ENCODE measurements around the gene CD300LD.
A peak's percentile ranks its signal among the peaks of the same experiment; 100 is the strongest.

Gene CD300LD

DNA sequence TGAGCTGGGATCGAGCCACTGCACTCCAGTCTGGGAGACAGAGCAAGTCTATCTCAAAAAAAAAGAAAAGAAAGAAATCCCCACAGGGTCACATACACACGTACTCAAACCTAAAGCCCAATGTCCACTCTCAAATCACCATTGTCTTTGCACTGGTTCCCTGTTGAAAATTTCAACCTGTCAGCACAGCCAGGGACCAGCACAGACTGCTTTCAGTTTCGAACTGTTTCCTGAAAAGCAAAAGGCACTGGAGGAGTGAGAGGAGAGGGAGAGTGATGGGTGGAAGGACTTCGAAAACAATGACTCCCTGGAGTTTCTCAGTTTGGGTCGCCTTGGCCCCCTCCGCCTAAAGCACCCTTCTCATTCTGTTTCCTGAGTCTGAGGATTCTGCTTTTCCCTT, 37.2 kb downstream of the CD300LD start:
- H3K9me3 ChIP-seq (ENCODE audit: control insufficient read depth in 1 of 2, low read length in 2 of 2), result no peaks in the 10 kb centered on the region
- H3K27me3 ChIP-seq (ENCODE audit: low read depth, low read length), result no peaks in the 10 kb centered on the region
- H3K4me3 ChIP-seq (ENCODE audit: low read depth in 1 of 2, low read length in 2 of 2), result no peak overlapping the region
- no peaks in the 10 kb centered on the region for H3K36me3 ChIP-seq (ENCODE audit: control insufficient read depth in 1 of 2, insufficient read depth in 2 of 2, low read length in 2 of 2)
- H3K4me1 ChIP-seq (ENCODE audit: control insufficient read depth in 1 of 2, insufficient read depth in 2 of 2, low read length in 2 of 2), result no peaks in the 10 kb centered on the region
- H3K27ac ChIP-seq (ENCODE audit: low read length), result no peak overlapping the region

DNA sequence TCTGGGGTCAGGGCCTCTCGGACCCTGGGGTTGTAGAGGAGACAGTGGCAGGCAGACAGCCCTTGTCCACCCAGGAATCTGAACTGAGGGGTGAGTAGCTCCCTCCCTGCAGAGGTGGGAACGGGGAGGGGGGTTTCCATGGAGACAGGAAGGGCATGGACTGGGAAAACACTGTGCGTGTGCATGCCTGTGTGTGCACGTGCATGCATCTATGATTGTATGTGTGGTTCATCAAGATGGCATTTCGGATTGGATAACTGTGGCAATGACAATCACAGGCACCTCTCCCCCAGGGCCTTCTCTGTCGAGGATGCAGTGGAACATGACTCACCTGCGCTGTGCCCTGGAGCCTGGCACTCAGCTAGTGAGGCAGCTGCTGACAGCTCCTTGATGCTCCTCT, 40.0 kb downstream of the CD300LD start:
- Histone ChIP-seq H3K36me3 (ENCODE audit: control insufficient read depth in 1 of 2, insufficient read depth in 2 of 2, low read length in 2 of 2) (no peaks in the 10 kb centered on the region), H3K27ac (ENCODE audit: low read length) (no peak overlapping the region), H3K4me1 (ENCODE audit: control insufficient read depth in 1 of 2, insufficient read depth in 2 of 2, low read length in 2 of 2) (no peaks in the 10 kb centered on the region), H3K4me3 (ENCODE audit: low read depth in 1 of 2, low read length in 2 of 2) (no peak overlapping the region), H3K27me3 (ENCODE audit: low read depth, low read length) (no peaks in the 10 kb centered on the region), H3K9me3 (ENCODE audit: control insufficient read depth in 1 of 2, low read length in 2 of 2) (no peaks in the 10 kb centered on the region)

DNA sequence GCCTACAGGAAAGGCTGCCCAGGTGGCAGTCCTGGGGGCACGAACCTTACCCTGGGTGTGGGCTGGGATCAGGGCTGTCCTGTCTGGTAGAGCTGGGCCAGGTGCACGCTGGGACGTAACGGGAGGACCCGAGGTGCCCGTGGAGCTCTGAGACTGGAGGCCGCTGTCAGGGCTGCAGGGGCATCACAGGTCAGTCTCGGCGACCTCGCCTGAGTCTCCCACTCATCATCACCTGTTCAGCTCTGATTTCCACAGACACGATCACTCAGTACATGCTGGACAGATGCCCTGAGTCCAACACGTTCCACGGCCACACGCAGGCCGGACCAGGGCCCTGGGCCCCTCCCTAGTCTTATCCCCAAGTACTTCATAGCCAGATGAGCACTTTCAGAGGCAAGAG, 41.5 kb downstream of the CD300LD start:
- H3K36me3 ChIP-seq (ENCODE audit: control insufficient read depth in 1 of 2, insufficient read depth in 2 of 2, low read length in 2 of 2), result no peaks in the 10 kb centered on the region
- H3K4me1 ChIP-seq (ENCODE audit: control insufficient read depth in 1 of 2, insufficient read depth in 2 of 2, low read length in 2 of 2), result no peaks in the 10 kb centered on the region
- H3K27ac ChIP-seq (ENCODE audit: low read length), result no peak overlapping the region
- no peaks in the 10 kb centered on the region for H3K27me3 ChIP-seq (ENCODE audit: low read depth, low read length)
- no peaks in the 10 kb centered on the region for H3K9me3 ChIP-seq (ENCODE audit: control insufficient read depth in 1 of 2, low read length in 2 of 2)
- no peak overlapping the region for H3K4me3 ChIP-seq (ENCODE audit: low read depth in 1 of 2, low read length in 2 of 2)

DNA sequence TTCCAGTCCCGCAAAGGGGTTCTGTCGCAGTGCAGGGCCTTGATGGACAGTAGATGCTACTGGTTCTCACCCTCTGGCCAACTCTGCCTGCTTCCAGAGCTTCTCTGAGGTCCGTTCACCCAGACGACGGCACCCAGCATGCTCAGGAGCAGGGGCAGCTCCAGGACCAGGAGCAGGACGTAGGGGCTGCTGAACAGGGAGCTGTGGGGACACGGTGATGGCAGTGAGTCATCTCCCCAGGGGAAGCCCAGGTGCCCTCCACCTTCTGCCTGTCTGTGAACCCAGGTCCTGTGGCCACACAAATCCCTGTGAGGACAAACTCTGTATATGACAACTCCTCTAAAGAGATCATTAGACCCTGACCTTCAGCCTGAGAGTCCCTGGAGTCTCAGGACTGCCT, 42.7 kb downstream of the CD300LD start:
- no peaks in the 10 kb centered on the region for H3K27me3 ChIP-seq (ENCODE audit: low read depth, low read length)
- H3K4me1 ChIP-seq (ENCODE audit: control insufficient read depth in 1 of 2, insufficient read depth in 2 of 2, low read length in 2 of 2), result no peaks in the 10 kb centered on the region
- no peaks in the 10 kb centered on the region for H3K9me3 ChIP-seq (ENCODE audit: control insufficient read depth in 1 of 2, low read length in 2 of 2)
- no peak overlapping the region for H3K4me3 ChIP-seq (ENCODE audit: low read depth in 1 of 2, low read length in 2 of 2)
- H3K27ac ChIP-seq (ENCODE audit: low read length), result no peak overlapping the region
- H3K36me3 ChIP-seq (ENCODE audit: control insufficient read depth in 1 of 2, insufficient read depth in 2 of 2, low read length in 2 of 2), result no peaks in the 10 kb centered on the region

DNA sequence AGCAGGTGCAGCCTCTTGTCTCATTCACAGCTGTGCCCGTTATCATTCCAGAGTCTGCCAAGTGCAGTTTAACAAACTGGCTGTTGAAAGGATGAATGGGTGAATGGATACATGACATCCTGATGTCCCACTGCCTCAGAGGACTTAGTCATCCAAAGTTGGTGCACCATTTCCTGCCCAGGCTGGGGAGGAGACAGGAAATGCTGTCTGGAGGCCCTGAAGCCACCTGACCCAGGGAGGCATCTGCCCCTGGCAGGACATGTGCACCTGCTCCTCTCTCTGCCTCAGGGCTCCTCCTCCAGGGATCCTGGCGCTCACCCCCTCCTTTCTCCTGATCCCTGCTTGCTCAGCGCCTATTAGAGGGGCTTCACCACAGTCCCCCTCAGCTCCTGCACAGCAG, 44.3 kb downstream of the CD300LD start:
- Histone ChIP-seq H3K27ac (ENCODE audit: low read length) (no peak overlapping the region), H3K4me3 (ENCODE audit: low read depth in 1 of 2, low read length in 2 of 2) (no peak overlapping the region)

DNA sequence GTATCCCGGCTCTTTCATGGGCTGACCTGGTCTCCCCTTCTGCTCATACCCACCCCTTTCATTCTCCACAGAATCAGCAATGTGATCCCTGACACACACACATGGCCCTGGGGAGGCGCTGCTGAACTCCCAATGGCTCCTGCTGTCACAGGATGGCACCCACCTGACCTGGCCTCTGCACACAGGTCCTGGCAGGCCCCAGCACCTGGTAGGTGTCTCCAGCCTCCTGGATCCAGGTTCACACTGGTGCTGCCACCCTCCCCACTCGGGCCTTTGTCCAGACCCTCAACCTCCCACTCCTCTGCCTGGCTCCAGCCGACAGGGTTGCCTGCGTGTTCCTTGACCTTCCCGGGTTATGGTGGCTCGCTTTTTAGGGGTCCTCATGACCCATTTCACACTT, 44.8 kb downstream of the CD300LD start:
- Histone ChIP-seq H3K36me3 (ENCODE audit: control insufficient read depth in 1 of 2, insufficient read depth in 2 of 2, low read length in 2 of 2) (no peaks in the 10 kb centered on the region), H3K4me1 (ENCODE audit: control insufficient read depth in 1 of 2, insufficient read depth in 2 of 2, low read length in 2 of 2) (no peaks in the 10 kb centered on the region), H3K9me3 (ENCODE audit: control insufficient read depth in 1 of 2, low read length in 2 of 2) (no peaks in the 10 kb centered on the region), H3K27ac (ENCODE audit: low read length) (no peak overlapping the region), H3K27me3 (ENCODE audit: low read depth, low read length) (no peaks in the 10 kb centered on the region), H3K4me3 (ENCODE audit: low read depth in 1 of 2, low read length in 2 of 2) (no peak overlapping the region)

More for the DNA sequence above, 44.3 kb downstream of the CD300LD start:
- no peaks in the 10 kb centered on the region for H3K36me3 ChIP-seq (ENCODE audit: control insufficient read depth in 1 of 2, insufficient read depth in 2 of 2, low read length in 2 of 2)
- H3K27me3 ChIP-seq (ENCODE audit: low read depth, low read length), result no peaks in the 10 kb centered on the region
- no peaks in the 10 kb centered on the region for H3K9me3 ChIP-seq (ENCODE audit: control insufficient read depth in 1 of 2, low read length in 2 of 2)
- H3K4me1 ChIP-seq (ENCODE audit: control insufficient read depth in 1 of 2, insufficient read depth in 2 of 2, low read length in 2 of 2), result no peaks in the 10 kb centered on the region

DNA sequence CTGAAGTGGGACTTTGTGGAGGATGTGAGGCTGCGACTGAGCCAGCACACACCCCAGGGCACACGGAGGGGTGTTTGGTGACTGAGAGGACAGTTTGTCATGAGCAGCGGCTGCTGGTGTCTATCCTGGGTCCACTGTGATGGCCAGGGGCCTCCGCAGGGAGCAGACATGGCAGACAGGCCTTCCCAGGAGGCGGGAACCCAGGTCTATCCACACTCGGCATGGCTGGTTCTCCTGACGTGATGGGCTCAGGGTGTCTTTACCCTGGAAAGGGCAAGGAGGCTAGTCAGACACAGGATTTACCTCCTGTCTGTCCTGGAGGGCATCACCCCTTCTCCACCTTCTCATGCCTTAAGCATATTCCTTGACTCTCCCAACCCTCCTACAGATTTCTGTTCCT, 45.5 kb downstream of the CD300LD start:
- no peak overlapping the region for H3K4me3 ChIP-seq (ENCODE audit: low read depth in 1 of 2, low read length in 2 of 2)
- H3K27ac ChIP-seq (ENCODE audit: low read length), result no peak overlapping the region
- H3K9me3 ChIP-seq (ENCODE audit: control insufficient read depth in 1 of 2, low read length in 2 of 2), result no peaks in the 10 kb centered on the region
- H3K36me3 ChIP-seq (ENCODE audit: control insufficient read depth in 1 of 2, insufficient read depth in 2 of 2, low read length in 2 of 2), result no peaks in the 10 kb centered on the region
- H3K4me1 ChIP-seq (ENCODE audit: control insufficient read depth in 1 of 2, insufficient read depth in 2 of 2, low read length in 2 of 2), result no peaks in the 10 kb centered on the region
- H3K27me3 ChIP-seq (ENCODE audit: low read depth, low read length), result no peaks in the 10 kb centered on the region

DNA sequence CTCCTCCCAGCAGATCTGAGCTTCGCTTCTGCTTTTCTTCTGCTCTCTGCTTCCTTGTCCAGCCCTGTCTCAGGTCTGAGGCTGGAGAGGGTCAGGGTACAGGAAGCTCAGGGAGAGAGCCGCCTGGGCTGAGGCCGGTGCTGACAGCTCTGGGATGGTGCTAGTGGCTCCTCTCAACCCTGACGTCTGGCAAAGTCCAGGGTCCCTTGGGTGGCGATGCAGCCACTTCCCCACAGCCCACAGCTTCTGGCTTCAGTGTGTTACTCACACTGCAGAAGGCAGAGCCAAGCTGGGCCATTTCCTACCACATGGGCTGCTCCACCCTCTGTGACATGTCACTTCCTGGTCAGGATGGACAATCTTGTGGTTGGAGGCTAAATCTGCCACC, 46.2 kb downstream of the CD300LD start, which contains the start of gene CD300C:
CD300C (minus strand) TSS at position 273 of the 388 bp plus-strand sequence. CDS start 333 bp downstream, outside the sequence.
- no peak within 1 kb of the TSS for H3K27ac ChIP-seq (ENCODE audit: low read length)
- no peaks in the 10 kb centered on the region for H3K36me3 ChIP-seq (ENCODE audit: control insufficient read depth in 1 of 2, insufficient read depth in 2 of 2, low read length in 2 of 2)
- H3K4me3 ChIP-seq (ENCODE audit: low read depth in 1 of 2, low read length in 2 of 2), result peak within 1 kb of the TSS in 1 of 2 donors; percentile 30
- H3K4me1 ChIP-seq (ENCODE audit: control insufficient read depth in 1 of 2, insufficient read depth in 2 of 2, low read length in 2 of 2), result no peaks in the 10 kb centered on the region
- no peaks in the 10 kb centered on the region for H3K9me3 ChIP-seq (ENCODE audit: control insufficient read depth in 1 of 2, low read length in 2 of 2)
- no peaks in the 10 kb centered on the region for H3K27me3 ChIP-seq (ENCODE audit: low read depth, low read length)

DNA sequence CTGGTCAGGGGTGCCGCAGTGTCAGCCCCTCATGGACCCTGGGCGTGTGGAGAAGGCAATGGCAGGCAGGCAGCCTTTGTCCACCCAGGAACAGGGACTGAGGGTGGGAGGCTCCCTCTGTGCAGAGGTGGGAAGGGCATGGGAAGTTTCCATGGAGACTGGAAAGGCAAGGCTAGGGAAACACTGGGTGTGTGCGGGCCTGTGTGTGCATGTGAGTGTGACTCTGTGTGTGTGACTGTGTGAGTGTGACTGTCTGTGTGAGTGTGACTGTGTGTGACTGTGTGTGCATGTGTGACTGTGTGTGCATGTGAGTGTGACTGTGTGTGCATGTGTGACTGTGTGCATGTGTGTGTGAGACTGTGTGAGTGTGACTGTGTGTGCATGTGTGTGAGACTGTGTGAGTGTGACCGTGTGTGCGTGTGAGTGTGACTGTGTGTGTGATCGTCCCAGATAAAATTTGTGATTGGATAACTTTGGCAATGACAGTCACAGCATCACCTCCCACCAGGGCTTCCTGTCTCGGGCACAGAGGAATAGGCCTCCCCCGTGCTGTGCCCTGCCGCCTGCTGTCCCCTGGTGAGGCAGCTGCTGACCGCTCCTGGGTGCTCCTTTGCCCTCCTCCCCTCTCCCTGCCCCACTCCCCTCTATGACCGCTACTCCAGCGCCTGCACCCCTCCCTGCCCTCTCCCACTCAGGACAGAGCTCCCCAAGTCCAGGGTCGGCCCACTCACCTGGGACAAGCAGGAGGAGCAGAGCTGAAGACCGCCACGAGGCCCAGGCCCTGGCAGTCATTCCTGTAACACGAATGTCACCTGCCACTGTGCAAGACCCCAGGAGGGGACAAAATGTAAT, 46.9 kb downstream of the CD300LD start:
- no peaks in the 10 kb centered on the region for H3K9me3 ChIP-seq (ENCODE audit: control insufficient read depth in 1 of 2, low read length in 2 of 2)
- H3K4me1 ChIP-seq (ENCODE audit: control insufficient read depth in 1 of 2, insufficient read depth in 2 of 2, low read length in 2 of 2), result no peaks in the 10 kb centered on the region
- H3K27me3 ChIP-seq (ENCODE audit: low read depth, low read length), result no peaks in the 10 kb centered on the region
- no peaks in the 10 kb centered on the region for H3K36me3 ChIP-seq (ENCODE audit: control insufficient read depth in 1 of 2, insufficient read depth in 2 of 2, low read length in 2 of 2)
- peak overlapping the region in 1 of 2 donors; percentile 30 for H3K4me3 ChIP-seq (ENCODE audit: low read depth in 1 of 2, low read length in 2 of 2)
- no peak overlapping the region for H3K27ac ChIP-seq (ENCODE audit: low read length)

DNA sequence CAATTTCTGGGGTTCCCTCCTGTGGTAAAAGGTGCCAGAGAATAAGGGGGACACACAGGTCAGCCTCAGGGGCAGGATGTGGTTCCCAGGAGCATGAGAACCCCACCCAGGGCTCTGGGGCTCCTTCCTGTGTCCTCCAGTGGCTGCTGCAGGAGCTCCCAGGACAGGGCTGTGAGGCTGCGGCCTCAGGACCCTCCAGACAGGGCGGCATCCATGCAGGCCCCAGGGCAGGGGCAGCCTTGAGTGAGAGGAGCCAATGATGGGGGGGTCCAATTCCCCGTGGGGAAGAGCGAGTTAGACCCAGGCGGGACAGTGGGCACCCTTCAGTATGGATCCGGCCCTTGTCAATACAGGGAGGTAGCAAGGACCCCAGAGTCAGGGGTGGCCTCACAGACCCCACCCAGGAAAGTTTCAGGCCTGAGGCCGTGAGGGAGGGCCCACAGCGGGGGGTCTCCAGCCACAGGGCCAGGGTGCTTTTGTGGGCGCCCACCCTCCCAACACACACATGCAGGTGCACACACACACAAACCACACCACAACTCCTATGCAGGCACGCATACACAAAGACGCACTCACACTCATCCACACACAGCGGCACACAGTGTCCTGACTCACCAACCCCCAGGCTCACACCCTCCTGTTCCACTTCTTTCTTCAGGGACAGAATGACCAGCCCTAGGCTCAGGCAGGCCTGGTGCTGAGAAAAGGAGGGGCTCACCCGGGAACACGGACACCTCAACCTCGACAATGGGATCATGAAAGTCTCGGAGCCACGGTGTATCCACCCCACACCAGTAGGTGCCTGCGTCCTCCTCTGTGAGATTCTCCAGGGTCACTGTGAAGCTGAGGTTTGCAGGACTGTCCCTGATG, 48.0 kb downstream of the CD300LD start:
- H3K9me3 ChIP-seq (ENCODE audit: control insufficient read depth in 1 of 2, low read length in 2 of 2), result no peaks in the 10 kb centered on the region
- no peaks in the 10 kb centered on the region for H3K4me1 ChIP-seq (ENCODE audit: control insufficient read depth in 1 of 2, insufficient read depth in 2 of 2, low read length in 2 of 2)
- no peak overlapping the region for H3K4me3 ChIP-seq (ENCODE audit: low read depth in 1 of 2, low read length in 2 of 2)
- H3K27ac ChIP-seq (ENCODE audit: low read length), result no peak overlapping the region
- no peaks in the 10 kb centered on the region for H3K36me3 ChIP-seq (ENCODE audit: control insufficient read depth in 1 of 2, insufficient read depth in 2 of 2, low read length in 2 of 2)
- no peaks in the 10 kb centered on the region for H3K27me3 ChIP-seq (ENCODE audit: low read depth, low read length)

DNA sequence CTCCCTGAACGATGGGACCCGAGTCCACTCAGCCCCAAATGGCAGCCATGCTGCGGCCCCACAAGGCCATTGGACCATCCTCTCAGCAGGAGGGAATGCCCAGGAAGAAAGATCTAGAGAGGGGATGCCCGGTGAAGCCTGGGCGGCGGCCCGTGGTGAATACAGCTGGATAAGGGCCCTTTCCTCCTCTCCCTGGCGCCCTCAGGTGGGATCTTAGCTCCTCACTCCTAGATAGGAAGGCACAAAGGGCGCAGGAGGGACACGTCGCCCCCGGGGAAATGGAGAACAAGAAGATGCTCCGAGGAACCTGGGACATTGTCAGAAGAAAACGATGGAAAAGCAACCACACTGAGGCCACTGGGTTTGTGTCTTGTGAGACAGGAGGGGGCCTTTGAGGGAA, 48.7 kb downstream of the CD300LD start:
- H3K9me3 ChIP-seq (ENCODE audit: control insufficient read depth in 1 of 2, low read length in 2 of 2), result no peaks in the 10 kb centered on the region
- no peaks in the 10 kb centered on the region for H3K36me3 ChIP-seq (ENCODE audit: control insufficient read depth in 1 of 2, insufficient read depth in 2 of 2, low read length in 2 of 2)
- H3K4me1 ChIP-seq (ENCODE audit: control insufficient read depth in 1 of 2, insufficient read depth in 2 of 2, low read length in 2 of 2), result no peaks in the 10 kb centered on the region
- H3K4me3 ChIP-seq (ENCODE audit: low read depth in 1 of 2, low read length in 2 of 2), result no peak overlapping the region
- H3K27ac ChIP-seq (ENCODE audit: low read length), result no peak overlapping the region
- H3K27me3 ChIP-seq (ENCODE audit: low read depth, low read length), result no peaks in the 10 kb centered on the region

All from muscle layer of duodenum (tissue), 2 donors.